ENCODE data around the gene PMFBP1.

The PMFBP1 gene

GRCh38 chr16:72164691-72165090 lies 7.3 kb downstream of the PMFBP1 start:
- DNase-seq (ENCODE audit: low read depth in 2 of 2): no peak
- TF ChIP-seq, protein P1, sequence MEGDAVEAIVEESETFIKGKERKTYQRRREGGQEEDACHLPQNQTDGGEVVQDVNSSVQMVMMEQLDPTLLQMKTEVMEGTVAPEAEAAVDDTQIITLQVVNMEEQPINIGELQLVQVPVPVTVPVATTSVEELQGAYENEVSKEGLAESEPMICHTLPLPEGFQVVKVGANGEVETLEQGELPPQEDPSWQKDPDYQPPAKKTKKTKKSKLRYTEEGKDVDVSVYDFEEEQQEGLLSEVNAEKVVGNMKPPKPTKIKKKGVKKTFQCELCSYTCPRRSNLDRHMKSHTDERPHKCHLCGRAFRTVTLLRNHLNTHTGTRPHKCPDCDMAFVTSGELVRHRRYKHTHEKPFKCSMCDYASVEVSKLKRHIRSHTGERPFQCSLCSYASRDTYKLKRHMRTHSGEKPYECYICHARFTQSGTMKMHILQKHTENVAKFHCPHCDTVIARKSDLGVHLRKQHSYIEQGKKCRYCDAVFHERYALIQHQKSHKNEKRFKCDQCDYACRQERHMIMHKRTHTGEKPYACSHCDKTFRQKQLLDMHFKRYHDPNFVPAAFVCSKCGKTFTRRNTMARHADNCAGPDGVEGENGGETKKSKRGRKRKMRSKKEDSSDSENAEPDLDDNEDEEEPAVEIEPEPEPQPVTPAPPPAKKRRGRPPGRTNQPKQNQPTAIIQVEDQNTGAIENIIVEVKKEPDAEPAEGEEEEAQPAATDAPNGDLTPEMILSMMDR (IDR thresholded peaks at IDR 0.05; ENCODE audit: low read depth, low read length): no peak
- H3K4me3 ChIP-seq (replicated peaks in 1 of 2; ENCODE audit: low read depth in 2 of 2, low read length in 2 of 2): no peak overlapping the region

- TF ChIP-seq, protein P1 (IDR thresholded peaks at IDR 0.05; ENCODE audit: low read depth, low read length): no peak
These were observed 9.8 kb downstream of the PMFBP1 start for GRCh38 chr16:72162105-72162692.

DNA sequence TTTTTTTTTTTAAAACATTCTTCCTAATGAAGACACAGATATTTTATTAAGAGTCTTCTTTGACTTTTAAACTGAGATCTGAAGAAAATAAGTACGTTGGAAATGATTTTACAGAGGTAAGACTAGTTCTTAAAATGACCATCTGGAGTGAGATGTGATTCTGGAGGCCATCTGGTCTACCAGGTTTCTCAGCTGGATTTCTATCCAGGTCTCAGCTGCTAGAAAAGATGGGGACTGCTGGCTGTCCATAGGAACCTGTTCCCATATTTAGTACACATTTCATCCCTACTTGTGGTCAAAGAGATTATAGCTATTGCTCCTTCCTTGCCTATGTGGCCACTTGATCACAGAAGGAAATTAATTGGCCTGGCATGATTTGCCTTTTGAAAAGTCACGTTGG lies 12.2 kb downstream of the PMFBP1 start:
- DNase-seq (ENCODE audit: low read depth in 2 of 2): no peak
- no peak overlapping the region for H3K4me3 ChIP-seq (replicated peaks in 1 of 2; ENCODE audit: low read depth in 2 of 2, low read length in 2 of 2)
- TF ChIP-seq, protein P1 (IDR thresholded peaks at IDR 0.05; ENCODE audit: low read depth, low read length): no peak

More at GRCh38 chr16:72162105-72162692, 9.8 kb downstream of the PMFBP1 start:
- DNase-seq (ENCODE audit: low read depth in 2 of 2): peak in 1 of 2 donors; percentile 1
- no peak overlapping the region for H3K4me3 ChIP-seq (replicated peaks in 1 of 2; ENCODE audit: low read depth in 2 of 2, low read length in 2 of 2)

- DNase-seq (ENCODE audit: low read depth in 2 of 2): peak in 1 of 2 donors; percentile 20
- TF ChIP-seq, protein P1 (IDR thresholded peaks at IDR 0.05; ENCODE audit: low read depth, low read length): no peak
- no peak overlapping the region for H3K4me3 ChIP-seq (replicated peaks in 1 of 2; ENCODE audit: low read depth in 2 of 2, low read length in 2 of 2)
These were observed 12.6 kb downstream of the PMFBP1 start for GRCh38 chr16:72159386-72159785.

- no peak for DNase-seq (ENCODE audit: low read depth in 2 of 2)
- TF ChIP-seq, protein P1 (IDR thresholded peaks at IDR 0.05; ENCODE audit: low read depth, low read length): no peak
- H3K4me3 ChIP-seq (replicated peaks in 1 of 2; ENCODE audit: low read depth in 2 of 2, low read length in 2 of 2): no peak overlapping the region
These were observed 22.1 kb downstream of the PMFBP1 start for GRCh38 chr16:72149676-72150464.

DNA sequence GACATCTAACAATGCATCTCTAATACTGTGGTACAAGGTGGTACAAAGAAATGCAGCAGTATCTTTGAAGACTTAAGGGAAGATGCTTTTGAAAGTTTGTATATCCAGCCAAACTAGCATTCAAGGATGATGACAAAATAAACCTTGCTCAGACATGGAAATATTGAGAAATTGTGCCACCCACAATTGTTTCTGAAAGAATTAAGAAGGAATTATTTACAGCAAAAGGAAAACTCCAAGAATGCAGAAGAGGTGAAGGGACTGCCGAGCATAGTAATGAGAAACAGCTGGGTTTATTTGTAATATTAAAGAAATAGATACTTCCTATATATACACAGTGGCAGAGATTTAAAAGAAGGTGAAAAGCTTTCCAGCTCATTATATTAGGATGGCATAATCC lies 29.5 kb downstream of the PMFBP1 start:
- no peak for DNase-seq (ENCODE audit: low read depth in 2 of 2)
- TF ChIP-seq, protein P1 (IDR thresholded peaks at IDR 0.05; ENCODE audit: low read depth, low read length): no peak
- no peak overlapping the region for H3K4me3 ChIP-seq (replicated peaks in 1 of 2; ENCODE audit: low read depth in 2 of 2, low read length in 2 of 2)
